CD4-positive, alpha-beta T cell treated with Interleukin-4 for 4 hours (primary cell): ENCODE data around the gene ZDHHC14.
"Not testable (repeated sequence)": the region's sequence is repeated elsewhere in the genome, so short reads cannot be mapped to it uniquely, and the experiment has no call there.

ENCODE experiments used
- DNase-seq: peaks from one replicate; pipeline ENCODE4 v3.0.0-alpha.2; 2020

The ZDHHC14 gene

GRCh38 chr6:157708239-157708638 is 327.2 kb downstream of the ZDHHC14 start:
- DNase-seq: no peak

DNA sequence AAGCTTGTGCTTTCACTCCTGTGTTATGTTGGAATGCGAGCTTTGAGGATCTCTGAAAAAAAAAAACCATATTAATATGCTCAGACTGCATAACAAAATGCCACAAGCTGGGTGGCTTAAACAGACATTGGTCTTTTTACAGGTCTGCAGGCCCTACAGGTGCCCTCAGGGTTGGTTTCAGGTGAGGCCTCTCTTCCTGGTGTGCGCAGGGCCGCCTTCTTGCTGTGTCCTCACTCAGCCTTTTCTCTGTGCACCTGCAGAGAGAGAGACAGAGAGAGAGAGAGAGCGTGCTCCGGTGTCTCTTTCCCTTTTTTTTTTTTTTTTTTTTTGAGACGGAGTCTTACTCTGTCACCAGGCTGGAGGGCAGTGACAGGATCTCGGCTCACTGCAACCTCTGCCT is 327.9 kb downstream of the ZDHHC14 start:
- DNase-seq: no peak

GRCh38 chr6:157709555-157709954 is 328.6 kb downstream of the ZDHHC14 start:
- DNase-seq: no peak

DNA sequence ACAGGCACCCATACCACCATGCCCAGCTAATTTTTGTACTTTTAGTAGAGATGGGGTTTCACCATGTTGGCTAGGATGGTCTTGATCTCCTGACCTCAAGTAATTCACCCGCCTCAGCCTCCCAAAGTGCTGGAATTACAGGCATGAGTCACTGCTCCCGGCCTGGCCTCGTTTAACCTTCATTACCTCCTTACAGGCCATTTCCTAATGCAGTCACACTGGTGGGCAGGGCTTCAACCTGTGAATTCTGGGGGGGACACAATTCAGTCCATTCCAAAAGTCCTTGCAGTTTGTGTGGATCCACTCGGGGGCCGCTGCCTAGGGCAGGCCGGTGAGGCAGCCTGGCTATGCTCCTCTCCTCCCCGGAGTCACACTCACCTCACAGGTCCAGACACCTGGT is 329.6 kb downstream of the ZDHHC14 start:
- no peak for DNase-seq

DNA sequence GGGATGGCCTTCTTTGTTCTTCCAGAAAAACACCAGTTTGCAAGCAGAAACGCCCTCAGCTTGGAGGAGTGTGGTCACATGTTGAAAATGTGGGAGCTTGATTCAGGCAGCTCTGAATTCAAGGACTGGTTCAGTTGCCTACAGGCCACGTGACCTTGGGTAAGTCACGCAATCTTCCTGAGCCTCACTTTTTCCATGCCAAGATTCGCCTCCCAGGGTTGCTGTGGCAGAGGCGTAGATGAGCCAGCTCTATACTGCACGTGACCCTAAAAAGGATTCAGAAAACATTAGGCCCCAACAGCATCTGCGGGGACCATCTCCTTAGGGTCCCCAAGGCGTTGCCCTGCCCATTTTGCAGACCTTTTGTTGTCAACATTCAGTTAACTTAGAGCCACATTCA is 330.1 kb downstream of the ZDHHC14 start:
- DNase-seq: no peak

DNA sequence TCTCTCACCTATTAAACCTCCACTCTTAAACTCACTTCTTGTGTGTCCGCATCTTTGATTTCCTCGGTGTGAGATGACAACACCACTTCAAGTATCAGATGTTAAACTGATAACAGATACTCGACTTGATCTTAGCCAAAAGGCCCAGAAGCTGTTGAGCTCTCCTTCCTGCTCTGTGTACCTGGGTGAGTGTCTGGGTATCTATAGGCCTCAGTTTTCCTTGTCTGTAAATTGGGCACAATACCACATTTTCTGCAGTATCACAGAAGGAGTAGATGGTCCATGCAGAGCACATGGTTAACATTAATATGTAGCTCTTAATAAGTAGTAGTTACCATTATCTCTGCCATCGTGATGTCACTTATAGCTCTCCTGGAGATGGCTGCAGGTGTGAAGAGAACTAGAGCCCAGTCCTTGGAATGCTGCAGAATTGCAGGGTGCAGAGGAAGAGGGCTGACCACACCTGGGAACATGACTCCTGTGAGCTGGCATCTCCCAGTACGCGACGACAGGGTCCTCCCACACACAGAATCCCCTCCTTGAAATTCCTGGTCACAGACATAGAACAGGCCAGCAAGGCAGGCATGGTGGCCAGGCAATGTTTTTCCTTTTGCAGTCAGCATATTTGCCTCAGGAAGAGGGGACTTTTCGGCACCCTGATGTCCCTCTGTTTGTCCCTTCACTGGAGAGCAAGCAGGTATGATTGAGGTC is 331.8 kb downstream of the ZDHHC14 start:
- DNase-seq: no peak

- DNase-seq: no peak
Observed at GRCh38 chr6:157713451-157714152, 332.6 kb downstream of the ZDHHC14 start.

- no peak for DNase-seq
Observed at GRCh38 chr6:157714153-157714490, 333.1 kb downstream of the ZDHHC14 start.

- no peak for DNase-seq
Observed at GRCh38 chr6:157715728-157716164, 334.8 kb downstream of the ZDHHC14 start.

- DNase-seq: no peak
Observed at GRCh38 chr6:157716251-157716995, 335.4 kb downstream of the ZDHHC14 start.

DNA sequence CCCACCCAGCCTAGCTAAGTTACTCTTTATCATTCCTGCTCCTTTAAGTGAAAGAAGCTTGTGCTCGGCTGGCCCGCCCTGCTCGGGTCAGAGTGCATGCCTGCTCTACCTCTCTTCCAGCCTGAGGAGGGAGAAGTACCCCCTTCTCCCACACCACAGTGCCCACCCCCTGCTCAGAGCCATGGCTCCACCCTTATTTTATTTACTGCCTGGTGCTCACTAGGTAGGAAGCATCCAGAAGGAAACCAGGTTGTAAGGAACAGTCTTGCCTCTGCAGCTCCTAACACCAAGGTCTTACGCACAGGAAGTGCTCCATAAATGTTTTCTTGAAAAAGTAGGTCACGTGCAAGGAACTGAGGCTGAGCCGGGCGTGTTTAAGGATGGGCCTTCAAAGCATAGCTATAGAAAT is 336.4 kb downstream of the ZDHHC14 start:
- no peak for DNase-seq

DNA sequence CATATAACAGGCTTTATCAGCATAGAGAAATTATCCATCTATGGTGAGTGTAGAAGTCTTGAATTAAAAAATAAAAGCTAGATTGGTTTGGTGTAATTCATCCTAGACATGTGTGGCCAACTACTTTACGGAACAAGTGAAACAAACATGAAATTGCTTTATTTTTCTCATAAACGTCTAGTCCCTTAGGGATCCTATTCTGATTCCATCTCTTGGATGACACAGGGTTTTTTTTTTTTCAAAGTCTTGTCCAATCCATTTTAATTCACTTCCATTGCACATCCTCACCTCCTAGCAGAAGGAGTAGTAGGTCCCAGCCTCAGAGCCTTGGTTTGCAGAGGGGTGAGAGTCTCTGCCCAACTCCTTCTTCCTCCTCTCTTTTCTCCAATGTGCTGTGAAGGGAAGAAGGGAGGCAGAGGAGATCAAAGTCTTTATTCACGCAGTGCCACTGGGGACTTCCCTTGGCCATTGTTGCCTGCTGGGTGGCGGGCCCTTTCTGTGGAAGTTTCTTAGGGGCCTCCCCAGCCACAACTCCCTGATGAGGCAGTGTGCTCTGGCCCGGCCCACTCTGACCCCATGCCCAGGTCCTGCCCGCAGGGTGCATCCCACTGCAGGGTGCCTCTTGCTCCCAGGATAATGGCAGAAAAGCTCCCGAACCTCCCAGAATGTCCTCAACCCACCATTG is 337.7 kb downstream of the ZDHHC14 start:
- DNase-seq: no peak

DNA sequence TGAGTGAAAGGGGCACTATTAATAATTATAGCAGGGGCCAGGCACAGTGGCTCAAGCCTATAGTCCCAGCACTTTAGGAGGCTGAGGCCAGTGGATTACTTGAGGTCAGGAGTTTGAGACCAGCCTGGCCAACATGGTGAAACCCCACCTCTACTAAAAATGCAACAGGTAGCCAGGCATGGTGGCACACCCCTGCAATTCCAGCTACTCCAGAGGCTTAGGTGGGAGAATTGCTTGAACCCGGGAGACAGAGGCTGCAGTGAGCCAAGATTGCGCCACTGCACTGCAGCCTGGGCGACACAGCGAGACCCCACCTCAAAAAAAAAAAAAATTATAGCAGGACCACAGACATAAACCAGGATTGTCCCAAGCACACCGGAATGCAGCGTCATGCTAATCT is 340.0 kb downstream of the ZDHHC14 start:
- DNase-seq: not testable (repeated sequence)

DNA sequence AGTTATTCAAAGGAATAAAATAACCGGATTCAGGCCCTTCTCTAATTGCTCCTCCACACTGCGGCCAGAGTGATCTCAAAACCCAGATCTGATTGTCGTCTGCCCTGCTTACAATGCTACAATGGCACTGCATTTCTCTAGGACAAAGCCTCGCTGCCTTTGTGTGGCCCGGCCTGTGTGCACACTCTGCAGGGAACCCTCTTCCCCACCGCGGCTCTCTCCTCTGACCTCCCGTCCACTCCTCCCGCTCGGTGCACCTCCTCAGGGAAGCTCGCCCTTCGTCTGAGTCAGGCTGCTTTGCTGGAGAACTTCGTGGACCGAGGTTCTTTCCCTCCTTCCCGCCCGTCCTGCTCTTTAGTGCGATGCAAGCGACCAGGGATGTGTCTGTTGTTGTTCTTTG is 340.4 kb downstream of the ZDHHC14 start:
- no peak for DNase-seq

DNA sequence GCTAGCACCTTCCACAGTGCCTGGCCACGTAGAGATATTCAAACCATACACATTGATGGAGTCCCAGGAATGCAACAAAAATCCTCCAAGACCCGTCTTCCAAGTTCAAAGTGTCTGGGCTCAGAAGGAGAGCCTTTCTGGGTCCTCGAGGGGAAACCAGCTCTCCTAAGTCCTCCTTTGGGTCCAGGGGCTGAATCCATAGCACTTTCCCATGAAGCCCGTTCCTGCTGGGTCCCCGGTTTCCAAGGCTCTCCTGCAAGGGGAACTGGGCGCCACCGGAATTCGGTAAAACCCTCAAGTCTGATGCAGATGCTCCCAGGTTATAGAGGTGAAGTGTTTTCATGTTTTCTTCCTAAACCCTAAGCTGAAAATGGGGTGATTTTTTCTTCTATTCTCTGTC is 340.8 kb downstream of the ZDHHC14 start:
- DNase-seq: no peak

DNA sequence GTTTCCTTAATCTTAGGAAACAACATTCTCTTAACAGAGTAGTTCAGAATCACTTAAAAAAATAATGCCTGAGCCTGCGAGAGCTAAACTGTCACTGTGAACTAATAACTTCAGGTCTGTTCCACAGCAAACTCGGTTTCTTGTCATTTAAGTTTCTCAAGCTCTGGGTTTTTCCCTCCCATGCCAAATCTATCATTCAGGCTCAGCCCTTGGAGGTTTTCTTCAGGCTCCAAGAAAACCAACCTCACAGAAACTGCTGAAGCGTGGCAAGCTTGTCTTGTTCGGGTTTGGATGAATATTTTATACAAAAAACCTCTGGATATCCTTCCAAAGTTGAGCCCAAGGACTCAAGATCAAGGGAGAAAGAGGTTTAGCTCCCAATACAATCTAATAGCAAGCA is 342.4 kb downstream of the ZDHHC14 start:
- DNase-seq: no peak

DNA sequence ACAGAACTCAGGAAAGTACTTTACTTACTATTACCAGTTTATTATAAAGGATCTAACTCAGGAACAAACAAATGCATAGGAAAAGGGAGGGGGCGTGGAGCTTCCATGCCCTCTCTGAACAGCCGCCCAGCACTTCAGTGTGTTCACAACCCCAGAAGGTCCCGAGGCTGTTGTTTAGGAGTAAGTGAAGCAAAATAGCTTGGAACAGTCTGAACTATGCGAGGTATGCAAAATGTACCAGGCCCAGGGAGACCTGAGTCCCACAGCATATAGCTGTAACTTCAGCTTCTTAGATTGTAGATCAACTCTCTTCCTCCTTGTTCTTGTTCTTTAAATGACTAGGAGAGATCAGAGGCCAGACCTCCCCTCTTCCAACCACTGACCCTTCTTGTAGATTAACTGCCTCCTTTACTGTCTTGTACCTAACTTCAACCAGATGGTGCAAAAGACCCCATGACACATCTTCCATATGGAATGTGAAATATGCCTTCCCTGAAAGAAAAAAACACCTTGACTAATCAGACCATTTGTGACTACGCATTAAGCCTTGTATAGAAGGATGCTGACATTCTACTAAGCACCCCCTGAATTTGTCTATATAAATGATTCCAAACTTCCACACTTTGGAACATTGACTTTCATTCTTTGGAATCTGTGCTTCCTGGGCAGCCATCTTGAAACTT is 343.3 kb downstream of the ZDHHC14 start:
- DNase-seq: no peak

DNA sequence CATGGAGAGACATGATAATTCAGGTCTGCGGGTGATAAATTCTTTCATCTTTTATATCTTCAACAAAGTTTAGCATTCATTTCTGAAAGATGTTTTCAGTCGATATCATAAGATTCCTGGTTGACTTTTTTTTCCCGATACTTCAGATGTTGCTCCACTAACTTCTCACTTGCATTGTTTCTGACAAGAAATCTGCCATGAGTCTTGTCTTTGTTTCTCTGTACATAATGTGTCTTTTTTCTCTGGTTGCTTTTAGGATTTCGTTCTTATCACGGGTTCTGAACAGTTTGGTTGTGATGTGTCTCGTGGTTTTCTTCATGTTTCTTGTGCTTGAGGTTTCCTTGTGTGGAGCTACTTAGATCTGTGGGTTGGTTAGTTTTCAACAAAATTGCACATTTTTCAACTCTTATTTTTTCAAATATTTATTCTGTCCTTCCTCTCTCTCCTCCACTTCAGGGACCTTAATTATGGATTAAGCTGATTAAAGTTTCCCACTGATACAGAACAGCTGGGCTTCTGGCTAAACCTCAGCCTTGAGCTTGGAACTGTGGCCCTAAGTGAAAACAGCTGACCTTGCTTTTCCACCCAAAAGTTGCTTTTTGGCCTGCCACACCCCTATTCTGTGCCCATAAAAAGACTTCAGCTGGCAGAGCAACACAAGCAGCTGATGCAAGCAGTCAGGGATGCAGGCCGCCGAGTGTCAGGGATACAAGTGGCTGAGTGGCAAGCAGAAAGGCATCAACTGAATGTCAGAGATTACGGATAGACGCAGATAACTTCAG is 344.2 kb downstream of the ZDHHC14 start:
- no peak for DNase-seq

DNA sequence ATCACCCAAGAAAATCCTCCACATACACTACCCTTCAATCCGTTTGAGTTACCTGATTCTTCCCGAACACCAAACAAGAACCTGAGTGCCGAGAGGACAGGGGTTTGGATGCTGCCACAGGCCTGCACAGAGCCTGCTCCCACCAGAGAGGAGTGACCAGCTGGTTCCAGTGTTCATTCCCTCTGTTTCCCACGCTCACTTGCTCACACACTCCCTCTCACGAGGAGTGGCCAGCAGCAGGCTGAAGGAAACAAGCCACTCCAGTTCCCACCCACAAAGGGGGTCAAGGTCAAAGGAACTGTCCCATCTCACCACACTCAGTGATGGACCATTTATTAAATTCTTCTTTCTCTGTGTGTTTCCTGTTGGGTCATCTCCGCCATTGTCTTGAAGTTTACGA is 344.8 kb downstream of the ZDHHC14 start:
- DNase-seq: no peak

DNA sequence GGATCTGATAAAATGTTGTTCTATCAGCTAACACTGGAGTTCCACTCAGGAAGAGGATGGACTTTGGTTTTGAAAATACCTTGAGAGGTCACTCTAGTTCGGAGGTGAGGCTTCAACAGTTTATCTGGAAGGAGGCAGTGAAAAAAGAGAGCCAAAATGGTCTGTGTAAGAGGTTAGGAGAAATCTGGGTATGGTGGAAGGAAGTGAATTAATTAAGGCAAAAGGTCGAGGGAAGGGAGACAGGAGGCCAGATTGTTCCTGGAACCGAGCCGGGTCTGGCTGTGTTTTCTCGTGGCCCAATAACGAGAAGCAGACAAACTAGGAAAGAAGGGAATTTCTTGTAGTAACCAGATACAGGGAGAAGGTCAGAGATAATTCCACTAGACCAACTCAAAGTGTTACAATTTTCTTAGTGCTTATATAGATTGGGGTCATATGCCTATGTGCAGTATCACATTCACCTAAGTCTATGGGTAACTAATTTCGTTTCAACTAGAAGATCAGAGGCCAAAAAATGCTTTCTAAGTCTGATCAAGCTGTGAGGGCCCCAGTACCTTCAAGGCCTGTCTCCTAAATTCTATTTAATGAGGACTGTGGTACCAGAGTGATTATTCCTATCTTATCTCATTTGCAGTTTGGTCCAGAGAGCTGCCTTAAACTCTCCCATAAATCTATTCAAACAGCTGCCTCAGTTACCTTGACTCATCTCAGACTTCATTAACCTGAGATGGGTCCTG is 346.1 kb downstream of the ZDHHC14 start:
- DNase-seq: no peak
